ENCODE measurements around the gene TAL1. TPM values are rescaled to one million over a fixed set of nuclear protein-coding genes. Genes with fewer than 3 reads are reported as not detected.

TAL1 gene
- polyA plus RNA-seq, 3 donors = 0.50 TPM; not detected in 2

- Mint-ChIP-seq H3K27ac (no peak overlapping the region), H3K4me1 (peaks cover 14% of the 10 kb centered on the region), H3K4me3 (no peak overlapping the region), H3K36me3 (no peaks in the 10 kb centered on the region), H3K9me3 (peaks cover 0 to 2% (median 0%) of the 10 kb centered on the region in 7 donors), H3K27me3 (ENCODE audit: low read depth in 3 of 3) (peaks cover 14 to 31% (median 18%) of the 10 kb centered on the region in 3 donors)
- TF ChIP-seq, protein P1, sequence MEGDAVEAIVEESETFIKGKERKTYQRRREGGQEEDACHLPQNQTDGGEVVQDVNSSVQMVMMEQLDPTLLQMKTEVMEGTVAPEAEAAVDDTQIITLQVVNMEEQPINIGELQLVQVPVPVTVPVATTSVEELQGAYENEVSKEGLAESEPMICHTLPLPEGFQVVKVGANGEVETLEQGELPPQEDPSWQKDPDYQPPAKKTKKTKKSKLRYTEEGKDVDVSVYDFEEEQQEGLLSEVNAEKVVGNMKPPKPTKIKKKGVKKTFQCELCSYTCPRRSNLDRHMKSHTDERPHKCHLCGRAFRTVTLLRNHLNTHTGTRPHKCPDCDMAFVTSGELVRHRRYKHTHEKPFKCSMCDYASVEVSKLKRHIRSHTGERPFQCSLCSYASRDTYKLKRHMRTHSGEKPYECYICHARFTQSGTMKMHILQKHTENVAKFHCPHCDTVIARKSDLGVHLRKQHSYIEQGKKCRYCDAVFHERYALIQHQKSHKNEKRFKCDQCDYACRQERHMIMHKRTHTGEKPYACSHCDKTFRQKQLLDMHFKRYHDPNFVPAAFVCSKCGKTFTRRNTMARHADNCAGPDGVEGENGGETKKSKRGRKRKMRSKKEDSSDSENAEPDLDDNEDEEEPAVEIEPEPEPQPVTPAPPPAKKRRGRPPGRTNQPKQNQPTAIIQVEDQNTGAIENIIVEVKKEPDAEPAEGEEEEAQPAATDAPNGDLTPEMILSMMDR (IDR thresholded peaks at IDR 0.05) = no peak
- H3K4me1 ChIP-seq (ENCODE audit: control insufficient read depth in 1 of 2, insufficient read depth in 2 of 2, low read length in 2 of 2) = peaks cover 7 to 12% of the 10 kb centered on the region in 2 donors
- DNase-seq = no peak
- 91% methylated on average over 1 of the region's 6 CpGs for WGBS (ENCODE audit: insufficient coverage)
- H3K27me3 ChIP-seq (ENCODE audit: control insufficient read depth in 2 of 2, insufficient read depth in 2 of 2, low read length in 2 of 2) = peaks cover 0 to 13% of the 10 kb centered on the region in 2 donors
- no peaks in the 10 kb centered on the region for H3K9me3 ChIP-seq (replicated peaks in 1 of 2; ENCODE audit: control insufficient read depth in 1 of 2, insufficient read depth in 1 of 2, low read length in 2 of 2)
- intact Hi-C loops (cut with micrococcal nuclease) = no loop called here
- no peaks in the 10 kb centered on the region for H4K20me1 ChIP-seq (ENCODE audit: insufficient read depth, low read length)
- H3K36me3 ChIP-seq (replicated peaks in 1 of 2; ENCODE audit: control insufficient read depth in 1 of 2, insufficient read depth in 2 of 2, low read length in 2 of 2) = no peaks in the 10 kb centered on the region
- no peak overlapping the region for H3K4me3 ChIP-seq (replicated peaks in 1 of 3; ENCODE audit: low read depth in 2 of 3, low read length in 3 of 3)
- no peak overlapping the region for H2AFZ ChIP-seq (ENCODE audit: insufficient read depth, low read depth, low read length, poor library complexity, severe bottlenecking)
- H3K9ac ChIP-seq (ENCODE audit: insufficient read depth, low read length, poor library complexity, severe bottlenecking) = no peak overlapping the region
- no peaks in the 10 kb centered on the region for H3K79me2 ChIP-seq (ENCODE audit: insufficient read depth, low read length)
- H3K4me2 ChIP-seq (replicated peaks; ENCODE audit: extremely low read depth, low read length, poor library complexity, severe bottlenecking) = no peak overlapping the region
- H3K27ac ChIP-seq (ENCODE audit: low read depth in 1 of 2, low read length in 2 of 2) = no peak overlapping the region
Measured at GRCh38 chr1:47178020-47178419, 54.0 kb downstream of the TAL1 start.

GRCh38 chr1:47175227-47175934, 56.6 kb downstream of the TAL1 start:
- Mint-ChIP-seq H3K4me1 (peaks cover 14% of the 10 kb centered on the region), H3K4me3 (no peak overlapping the region), H3K27ac (no peak overlapping the region), H3K27me3 (ENCODE audit: low read depth in 3 of 3) (peaks cover 9 to 13% (median 12%) of the 10 kb centered on the region in 3 donors), H3K36me3 (no peaks in the 10 kb centered on the region), H3K9me3 (peaks cover 0 to 5% (median 1%) of the 10 kb centered on the region in 7 donors)
- no peak overlapping the region for H3K4me3 ChIP-seq (replicated peaks in 1 of 3; ENCODE audit: low read depth in 2 of 3, low read length in 3 of 3)
- H3K27me3 ChIP-seq (ENCODE audit: control insufficient read depth in 2 of 2, insufficient read depth in 2 of 2, low read length in 2 of 2) = peaks cover 0 to 8% of the 10 kb centered on the region in 2 donors
- H4K20me1 ChIP-seq (ENCODE audit: insufficient read depth, low read length) = no peaks in the 10 kb centered on the region
- H3K9ac ChIP-seq (ENCODE audit: insufficient read depth, low read length, poor library complexity, severe bottlenecking) = no peak overlapping the region
- DNase-seq = peak; percentile 14 to 52 (median 45)
- H3K27ac ChIP-seq (ENCODE audit: low read depth in 1 of 2, low read length in 2 of 2) = no peak overlapping the region
- no peaks in the 10 kb centered on the region for H3K36me3 ChIP-seq (replicated peaks in 1 of 2; ENCODE audit: control insufficient read depth in 1 of 2, insufficient read depth in 2 of 2, low read length in 2 of 2)
- intact Hi-C loops (cut with micrococcal nuclease) = no loop called here
- no peaks in the 10 kb centered on the region for H3K79me2 ChIP-seq (ENCODE audit: insufficient read depth, low read length)
- no peaks in the 10 kb centered on the region for H3K9me3 ChIP-seq (replicated peaks in 1 of 2; ENCODE audit: control insufficient read depth in 1 of 2, insufficient read depth in 1 of 2, low read length in 2 of 2)
- 18% methylated on average over 7 of the region's 11 CpGs for whole genome bisulfite sequencing (ENCODE audit: insufficient coverage)
- peaks cover 7 to 12% of the 10 kb centered on the region in 2 donors for H3K4me1 ChIP-seq (ENCODE audit: control insufficient read depth in 1 of 2, insufficient read depth in 2 of 2, low read length in 2 of 2)
- no peak overlapping the region for H2AFZ ChIP-seq (ENCODE audit: insufficient read depth, low read depth, low read length, poor library complexity, severe bottlenecking)
- TF ChIP-seq, protein P1 (IDR thresholded peaks at IDR 0.05) = peak; percentile 96
- H3K4me2 ChIP-seq (replicated peaks; ENCODE audit: extremely low read depth, low read length, poor library complexity, severe bottlenecking) = no peak overlapping the region
